ENCODE data around the gene DNAJB8.

- TF ChIP-seq CTCF (IDR thresholded peaks at IDR 0.05; ENCODE audit: low read depth, low read length, poor library complexity, severe bottlenecking) (no peak), EZH2phosphoT487 (IDR thresholded peaks at IDR 0.05; ENCODE audit: borderline replicate concordance, low read length) (no peak)
These were observed 2.5 kb downstream of the DNAJB8 start for GRCh38 chr3:128464188-128464587.
